HG03520 (cell line): Measurements from ENCODE around the gene CLPTM1L.
"Not testable (repeated sequence)": the region's sequence is repeated elsewhere in the genome, so short reads cannot be mapped to it uniquely, and the experiment has no call there.

Experiments used
- ATAC-seq: cut with Tn5 transposase; IDR thresholded peaks from one replicate; pipeline ENCODE4 v1.9.1; 2021; ENCODE audit warnings: mild to moderate bottlenecking, moderate library complexity; ENCODE audit not compliant: unreplicated experiment

CLPTM1L gene

GRCh38 chr5:1278656-1279442, 66.0 kb downstream of the CLPTM1L start:
- ATAC-seq = no peak

GRCh38 chr5:1278216-1278615, 66.7 kb downstream of the CLPTM1L start:
- no peak for ATAC-seq

DNA sequence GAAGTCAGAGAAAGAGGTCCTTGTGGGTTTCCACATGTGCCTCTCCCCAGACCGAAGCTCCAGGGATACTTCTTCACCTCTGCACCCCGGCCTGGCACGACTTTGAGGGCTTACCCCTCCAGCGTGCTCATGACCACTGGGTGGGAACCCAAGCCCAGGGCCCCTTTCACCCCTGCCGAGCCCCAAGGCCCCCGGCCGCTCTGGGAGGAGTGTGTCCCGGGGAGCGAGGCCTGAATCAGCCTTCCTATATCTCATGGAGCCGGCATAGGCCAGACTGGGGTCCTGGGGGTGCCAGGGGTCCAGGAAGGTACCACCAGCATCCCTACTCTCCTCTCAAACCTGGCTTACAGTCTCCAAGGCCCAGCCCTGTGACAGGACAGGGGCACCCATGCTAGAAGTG, 67.1 kb downstream of the CLPTM1L start:
- ATAC-seq = no peak

DNA sequence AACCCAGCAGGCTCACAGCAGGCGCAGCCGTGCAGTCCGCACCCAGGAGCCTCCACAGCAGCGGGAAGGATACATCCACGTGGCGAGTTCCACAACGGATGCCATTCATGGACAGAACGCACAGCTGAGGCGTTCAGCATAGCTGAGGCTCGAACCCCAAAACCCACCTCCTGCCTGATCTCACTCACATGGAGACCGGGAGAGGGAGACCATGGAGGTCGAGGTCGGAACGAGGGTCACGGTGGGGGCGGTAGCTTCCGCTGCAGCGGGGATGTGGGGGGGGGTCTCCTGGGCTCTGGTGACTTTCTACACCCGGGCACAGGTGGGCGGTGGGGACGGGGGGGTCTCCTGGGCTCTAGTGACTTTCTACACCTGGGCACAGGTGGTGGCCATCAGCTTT, 67.6 kb downstream of the CLPTM1L start:
- ATAC-seq = no peak

GRCh38 chr5:1276930-1277329, 68.0 kb downstream of the CLPTM1L start:
- ATAC-seq = no peak

GRCh38 chr5:1275397-1276391, 69.2 kb downstream of the CLPTM1L start:
- not testable (repeated sequence) for ATAC-seq

GRCh38 chr5:1274471-1274870, 70.4 kb downstream of the CLPTM1L start:
- ATAC-seq = no peak

DNA sequence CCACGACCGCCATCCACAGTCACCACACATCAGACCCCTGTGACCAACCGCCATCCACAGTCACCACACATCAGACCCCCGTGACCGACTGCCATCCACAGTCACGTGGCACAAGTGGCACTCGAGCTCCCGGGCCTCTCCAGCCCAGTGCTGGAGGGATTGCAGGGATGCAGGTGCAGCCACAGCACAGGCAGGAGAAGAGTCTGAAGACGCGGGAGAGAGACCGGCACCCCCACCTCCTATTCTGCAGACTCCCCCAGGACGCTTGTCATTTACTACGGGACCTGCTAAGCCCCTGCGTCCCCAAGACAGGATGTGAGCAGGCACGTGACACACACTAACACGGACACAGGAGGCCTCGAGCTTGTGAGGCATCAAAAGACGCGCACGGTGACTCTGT, 71.2 kb downstream of the CLPTM1L start:
- no peak for ATAC-seq

- ATAC-seq = no peak
These were observed 72.7 kb downstream of the CLPTM1L start for GRCh38 chr5:1272201-1272600.

DNA sequence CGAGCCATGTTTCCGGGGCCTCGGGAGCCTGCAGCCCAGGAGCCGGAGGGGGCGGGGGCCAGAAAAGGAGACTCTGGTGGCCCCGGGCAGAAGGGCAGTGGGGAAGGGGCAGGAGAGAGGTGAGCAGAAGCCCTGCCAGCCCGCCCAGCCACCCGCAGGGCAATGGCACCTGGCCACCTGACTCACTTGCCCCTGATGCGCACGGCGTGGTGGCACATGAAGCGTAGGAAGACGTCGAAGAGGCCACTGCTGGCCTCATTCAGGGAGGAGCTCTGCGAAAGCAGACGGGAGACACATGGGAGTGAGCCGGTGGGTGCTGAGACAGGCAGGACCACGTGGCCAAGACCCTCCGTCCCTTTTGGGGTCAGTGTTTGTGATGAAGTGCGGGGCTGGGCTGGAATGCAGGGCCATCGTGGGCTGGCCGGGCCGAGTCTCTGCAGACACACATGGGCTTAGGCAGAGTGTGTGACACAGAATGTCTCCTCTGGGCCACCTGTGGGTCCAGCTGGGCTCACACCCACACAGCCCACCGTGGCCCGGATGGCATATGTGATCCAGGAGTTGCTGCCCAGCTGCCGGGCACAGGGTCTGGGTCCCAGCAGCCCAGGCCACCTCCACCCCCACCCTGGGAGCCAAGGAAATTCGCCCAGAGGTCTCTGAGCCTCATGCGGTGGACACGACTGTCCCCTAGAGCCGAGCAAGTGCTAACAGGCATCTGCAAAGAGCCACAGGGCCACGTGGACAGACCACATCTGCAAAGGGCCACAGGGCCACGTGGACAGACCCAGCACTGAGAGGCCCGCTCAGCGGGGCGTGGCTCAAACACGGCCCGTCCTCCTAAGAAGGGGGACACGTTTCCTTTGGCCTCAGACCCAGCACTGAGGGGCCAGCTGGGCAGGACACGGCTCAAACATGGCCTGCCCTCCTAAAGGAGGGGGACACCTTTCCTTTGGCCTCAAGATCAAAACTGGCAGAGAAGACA, 73.7 kb downstream of the CLPTM1L start:
- ATAC-seq = no peak

GRCh38 chr5:1270426-1270825, 74.5 kb downstream of the CLPTM1L start:
- no peak for ATAC-seq

DNA sequence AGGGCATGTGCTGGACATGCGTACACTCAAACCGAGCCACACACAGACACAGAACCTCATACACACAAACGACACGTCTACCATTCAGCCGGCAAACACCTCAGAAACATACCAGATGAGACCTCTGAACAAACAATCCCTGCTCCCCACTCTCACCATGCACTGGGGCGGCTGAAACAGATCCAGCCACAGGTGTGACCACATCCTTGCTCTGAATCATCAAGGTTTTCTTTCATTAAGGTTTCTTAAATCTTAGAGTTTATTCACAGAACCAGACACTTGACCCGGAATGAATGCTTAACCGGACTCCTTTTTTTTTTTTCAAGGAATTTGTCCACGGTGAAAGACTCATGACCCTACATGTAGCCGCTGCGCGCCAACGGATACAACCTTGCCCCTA, 76.2 kb downstream of the CLPTM1L start:
- ATAC-seq = no peak

- no peak for ATAC-seq
These were observed 76.8 kb downstream of the CLPTM1L start for GRCh38 chr5:1268056-1268455.
